Measurements from ENCODE around the gene HCK.

DNA sequence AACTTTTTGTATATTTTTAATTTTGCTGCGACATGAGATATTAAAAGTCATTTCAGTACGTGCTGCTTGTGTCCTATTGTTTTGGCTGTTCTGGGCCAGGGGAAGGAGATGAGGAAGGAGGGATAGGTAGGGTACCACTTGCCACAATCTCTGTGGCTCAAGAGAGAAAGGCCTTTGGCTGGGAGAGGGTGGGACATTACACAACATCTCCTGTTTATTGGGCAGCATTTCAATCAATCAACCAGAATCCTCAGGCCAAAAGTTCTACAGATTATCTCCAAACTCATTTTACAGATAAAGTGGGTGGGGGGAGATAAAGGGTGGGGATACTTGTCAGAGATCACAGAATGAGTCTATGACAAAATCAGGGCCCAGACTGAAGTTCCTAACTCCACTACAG lies 48.7 kb upstream of the HCK start:
- TF ChIP-seq, protein P1, sequence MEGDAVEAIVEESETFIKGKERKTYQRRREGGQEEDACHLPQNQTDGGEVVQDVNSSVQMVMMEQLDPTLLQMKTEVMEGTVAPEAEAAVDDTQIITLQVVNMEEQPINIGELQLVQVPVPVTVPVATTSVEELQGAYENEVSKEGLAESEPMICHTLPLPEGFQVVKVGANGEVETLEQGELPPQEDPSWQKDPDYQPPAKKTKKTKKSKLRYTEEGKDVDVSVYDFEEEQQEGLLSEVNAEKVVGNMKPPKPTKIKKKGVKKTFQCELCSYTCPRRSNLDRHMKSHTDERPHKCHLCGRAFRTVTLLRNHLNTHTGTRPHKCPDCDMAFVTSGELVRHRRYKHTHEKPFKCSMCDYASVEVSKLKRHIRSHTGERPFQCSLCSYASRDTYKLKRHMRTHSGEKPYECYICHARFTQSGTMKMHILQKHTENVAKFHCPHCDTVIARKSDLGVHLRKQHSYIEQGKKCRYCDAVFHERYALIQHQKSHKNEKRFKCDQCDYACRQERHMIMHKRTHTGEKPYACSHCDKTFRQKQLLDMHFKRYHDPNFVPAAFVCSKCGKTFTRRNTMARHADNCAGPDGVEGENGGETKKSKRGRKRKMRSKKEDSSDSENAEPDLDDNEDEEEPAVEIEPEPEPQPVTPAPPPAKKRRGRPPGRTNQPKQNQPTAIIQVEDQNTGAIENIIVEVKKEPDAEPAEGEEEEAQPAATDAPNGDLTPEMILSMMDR (IDR thresholded peaks at IDR 0.05) = no peak
- TF ChIP-seq POLR2A (IDR thresholded peaks at IDR 0.05) = no peak

Measured in body of pancreas (tissue), 4 donors.